ENCODE measurements around the gene ARID1B.

ARID1B gene

DNA sequence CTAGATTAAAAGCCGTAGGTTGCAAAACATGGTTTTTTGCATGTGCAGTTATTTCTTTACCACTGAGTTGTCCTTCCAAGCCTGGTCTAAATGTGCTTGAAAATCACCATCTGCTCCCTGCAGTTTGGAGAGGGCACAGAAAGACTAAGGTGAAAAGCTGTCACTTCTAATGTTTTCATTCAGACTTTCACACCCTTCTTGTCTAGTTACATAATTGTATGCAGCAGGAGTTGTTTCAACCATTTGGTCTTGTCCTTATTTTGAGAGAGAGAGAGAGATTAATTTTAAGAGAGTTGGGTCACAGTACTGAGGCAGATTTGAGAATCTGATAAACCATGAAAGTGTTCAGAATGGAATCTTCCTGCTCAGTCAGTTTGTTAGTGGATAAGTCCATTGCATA lies 82.5 kb downstream of the ARID1B start:
- no peak overlapping the region for H3K14ac ChIP-seq (ENCODE audit: low read length)
- no peak overlapping the region for H2AK5ac ChIP-seq (ENCODE audit: low read length)
- no peak overlapping the region for H3K23ac ChIP-seq (ENCODE audit: low read length)
- H4K8ac ChIP-seq (ENCODE audit: low read depth, low read length): no peak overlapping the region
- no peak overlapping the region for H2BK5ac ChIP-seq (ENCODE audit: low read depth, low read length, poor library complexity)
- H3K36me3 ChIP-seq (ENCODE audit: control insufficient read depth in 1 of 2, insufficient read depth in 2 of 2, low read length in 2 of 2): no peaks in the 10 kb centered on the region
- H3K27me3 ChIP-seq (ENCODE audit: insufficient read depth, low read length): no peaks in the 10 kb centered on the region
- H4K12ac ChIP-seq (ENCODE audit: low read depth, low read length): no peak overlapping the region
- no peak overlapping the region for H2AFZ ChIP-seq (ENCODE audit: insufficient read depth, low read length, poor library complexity)
- no peak overlapping the region for H2BK120ac ChIP-seq (ENCODE audit: insufficient read depth, low read length, poor library complexity)
- no peaks in the 10 kb centered on the region for H3K9me3 ChIP-seq (ENCODE audit: insufficient read depth, low read depth, low read length)
- no peak overlapping the region for H3K4me2 ChIP-seq (ENCODE audit: low read length)
- WGBS (ENCODE audit: extremely low coverage, insufficient coverage, insufficient read length): no CpG with 5 or more reads among the region's 1 CpG
- no peak overlapping the region for H3K18ac ChIP-seq (ENCODE audit: low read length)
- H3K4ac ChIP-seq (ENCODE audit: low read depth, low read length): no peak overlapping the region
- no peaks in the 10 kb centered on the region for H3K4me1 ChIP-seq (ENCODE audit: control insufficient read depth in 1 of 2, insufficient read depth in 2 of 2, low read length in 2 of 2)
- H3K79me2 ChIP-seq (ENCODE audit: control insufficient read depth, insufficient read depth, low read length, poor library complexity): peaks cover 2% of the 10 kb centered on the region
- H3K4me3 ChIP-seq (ENCODE audit: low read depth, low read length): no peak overlapping the region
- H3K27ac ChIP-seq (ENCODE audit: low read depth, low read length): no peak overlapping the region
- no peak overlapping the region for H3K9ac ChIP-seq (ENCODE audit: low read length)
- H4K91ac ChIP-seq (ENCODE audit: low read depth, low read length): no peak overlapping the region
- no peaks in the 10 kb centered on the region for H3K79me1 ChIP-seq (ENCODE audit: low read length)
- no peak for DNase-seq
- H2BK12ac ChIP-seq (ENCODE audit: low read length): no peak overlapping the region

DNA sequence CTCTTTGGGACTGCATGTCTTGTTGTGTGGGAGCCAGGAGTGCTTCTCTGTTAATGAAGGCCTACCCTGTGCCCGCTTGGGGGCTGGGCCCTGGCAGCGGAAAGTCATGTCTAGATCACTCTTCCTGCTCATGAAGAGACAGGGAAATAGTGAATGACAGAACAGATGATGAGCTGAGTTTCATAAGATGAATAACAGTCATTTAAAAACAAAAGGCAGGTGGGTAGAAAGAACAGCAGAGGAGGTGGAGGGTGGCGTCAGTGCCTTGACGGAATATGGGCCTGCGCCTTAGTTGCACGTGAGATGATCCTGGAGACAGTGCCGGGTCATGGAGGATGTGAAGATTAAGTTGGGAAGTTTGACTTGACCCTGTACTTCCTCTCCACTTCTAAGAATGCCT lies 85.5 kb downstream of the ARID1B start:
- no CpG with 5 or more reads among the region's 7 CpGs for WGBS (ENCODE audit: extremely low coverage, insufficient coverage, insufficient read length)
- H3K4me1 ChIP-seq (ENCODE audit: control insufficient read depth in 1 of 2, insufficient read depth in 2 of 2, low read length in 2 of 2): peaks cover 0 to 2% of the 10 kb centered on the region in 2 experiments
- H3K23ac ChIP-seq (ENCODE audit: low read length): no peak overlapping the region
- no peak overlapping the region for H3K27ac ChIP-seq (ENCODE audit: low read depth, low read length)
- no peak overlapping the region for H2AK5ac ChIP-seq (ENCODE audit: low read length)
- no peak overlapping the region for H3K4me3 ChIP-seq (ENCODE audit: low read depth, low read length)
- no peak overlapping the region for H3K9ac ChIP-seq (ENCODE audit: low read length)
- no peaks in the 10 kb centered on the region for H3K9me3 ChIP-seq (ENCODE audit: insufficient read depth, low read depth, low read length)
- no peak overlapping the region for H3K14ac ChIP-seq (ENCODE audit: low read length)
- H4K8ac ChIP-seq (ENCODE audit: low read depth, low read length): no peak overlapping the region
- no peak overlapping the region for H2BK12ac ChIP-seq (ENCODE audit: low read length)
- no peak for DNase-seq
- no peak overlapping the region for H2BK5ac ChIP-seq (ENCODE audit: low read depth, low read length, poor library complexity)
- no peaks in the 10 kb centered on the region for H3K36me3 ChIP-seq (ENCODE audit: control insufficient read depth in 1 of 2, insufficient read depth in 2 of 2, low read length in 2 of 2)
- no peak overlapping the region for H4K91ac ChIP-seq (ENCODE audit: low read depth, low read length)
- no peaks in the 10 kb centered on the region for H3K79me1 ChIP-seq (ENCODE audit: low read length)
- H3K4ac ChIP-seq (ENCODE audit: low read depth, low read length): peak overlapping the region; percentile 10
- H3K4me2 ChIP-seq (ENCODE audit: low read length): no peak overlapping the region
- no peak overlapping the region for H2BK120ac ChIP-seq (ENCODE audit: insufficient read depth, low read length, poor library complexity)
- H3K18ac ChIP-seq (ENCODE audit: low read length): no peak overlapping the region
- H2AFZ ChIP-seq (ENCODE audit: insufficient read depth, low read length, poor library complexity): no peak overlapping the region
- H4K12ac ChIP-seq (ENCODE audit: low read depth, low read length): no peak overlapping the region
- peaks cover 4% of the 10 kb centered on the region for H3K79me2 ChIP-seq (ENCODE audit: control insufficient read depth, insufficient read depth, low read length, poor library complexity)
- no peaks in the 10 kb centered on the region for H3K27me3 ChIP-seq (ENCODE audit: insufficient read depth, low read length)

GRCh38 chr6:156863504-156863903 lies 86.3 kb downstream of the ARID1B start:
- Histone ChIP-seq H4K12ac (ENCODE audit: low read depth, low read length) (no peak overlapping the region), H3K18ac (ENCODE audit: low read length) (no peak overlapping the region), H3K14ac (ENCODE audit: low read length) (no peak overlapping the region), H3K79me1 (ENCODE audit: low read length) (no peaks in the 10 kb centered on the region), H2BK12ac (ENCODE audit: low read length) (no peak overlapping the region), H3K4me3 (ENCODE audit: low read depth, low read length) (no peak overlapping the region), H2AK5ac (ENCODE audit: low read length) (no peak overlapping the region), H3K79me2 (ENCODE audit: control insufficient read depth, insufficient read depth, low read length, poor library complexity) (peaks cover 6% of the 10 kb centered on the region), H3K23ac (ENCODE audit: low read length) (no peak overlapping the region), H3K9ac (ENCODE audit: low read length) (no peak overlapping the region), H3K27ac (ENCODE audit: low read depth, low read length) (no peak overlapping the region), H3K4ac (ENCODE audit: low read depth, low read length) (no peak overlapping the region), H3K27me3 (ENCODE audit: insufficient read depth, low read length) (no peaks in the 10 kb centered on the region), H4K8ac (ENCODE audit: low read depth, low read length) (no peak overlapping the region), H3K4me2 (ENCODE audit: low read length) (no peak overlapping the region), H2AFZ (ENCODE audit: insufficient read depth, low read length, poor library complexity) (no peak overlapping the region), H3K36me3 (ENCODE audit: control insufficient read depth in 1 of 2, insufficient read depth in 2 of 2, low read length in 2 of 2) (no peaks in the 10 kb centered on the region), H4K91ac (ENCODE audit: low read depth, low read length) (no peak overlapping the region), H2BK5ac (ENCODE audit: low read depth, low read length, poor library complexity) (no peak overlapping the region), H2BK120ac (ENCODE audit: insufficient read depth, low read length, poor library complexity) (no peak overlapping the region), H3K9me3 (ENCODE audit: insufficient read depth, low read depth, low read length) (no peaks in the 10 kb centered on the region), H3K4me1 (ENCODE audit: control insufficient read depth in 1 of 2, insufficient read depth in 2 of 2, low read length in 2 of 2) (peaks cover 0 to 2% of the 10 kb centered on the region in 2 experiments)
- no peak for DNase-seq

DNA sequence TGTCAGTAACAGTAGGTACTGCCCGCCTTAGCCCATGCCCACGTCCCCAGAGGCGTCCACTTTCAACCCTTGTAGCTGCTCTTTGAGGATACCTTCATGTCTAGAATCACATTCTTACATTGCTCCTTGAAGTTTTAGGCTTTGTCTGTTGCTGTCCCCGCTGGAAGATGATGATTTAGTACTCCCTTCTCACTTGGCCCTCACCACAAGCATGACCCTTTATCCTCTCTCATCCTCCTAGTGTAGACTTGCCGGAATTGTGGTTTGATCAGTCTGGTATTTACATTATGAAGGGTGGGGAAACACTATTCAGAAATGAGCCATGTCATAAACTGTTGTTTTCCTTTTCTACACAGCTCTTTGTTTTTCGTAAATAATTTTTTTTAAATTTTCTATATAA lies 87.4 kb downstream of the ARID1B start:
- H3K4ac ChIP-seq (ENCODE audit: low read depth, low read length): no peak overlapping the region
- H3K4me2 ChIP-seq (ENCODE audit: low read length): no peak overlapping the region
- no CpG with 5 or more reads among the region's 6 CpGs for WGBS (ENCODE audit: extremely low coverage, insufficient coverage, insufficient read length)

More for the DNA sequence above, 87.4 kb downstream of the ARID1B start:
- H3K79me2 ChIP-seq (ENCODE audit: control insufficient read depth, insufficient read depth, low read length, poor library complexity): peaks cover 6% of the 10 kb centered on the region
- no peak overlapping the region for H2BK12ac ChIP-seq (ENCODE audit: low read length)
- no peak overlapping the region for H2AK5ac ChIP-seq (ENCODE audit: low read length)
- H2AFZ ChIP-seq (ENCODE audit: insufficient read depth, low read length, poor library complexity): no peak overlapping the region
- H3K27ac ChIP-seq (ENCODE audit: low read depth, low read length): no peak overlapping the region
- no peak overlapping the region for H3K9ac ChIP-seq (ENCODE audit: low read length)
- no peak overlapping the region for H4K8ac ChIP-seq (ENCODE audit: low read depth, low read length)
- no peak overlapping the region for H4K12ac ChIP-seq (ENCODE audit: low read depth, low read length)
- no peak overlapping the region for H3K14ac ChIP-seq (ENCODE audit: low read length)
- H2BK120ac ChIP-seq (ENCODE audit: insufficient read depth, low read length, poor library complexity): no peak overlapping the region
- H2BK5ac ChIP-seq (ENCODE audit: low read depth, low read length, poor library complexity): no peak overlapping the region
- no peak overlapping the region for H3K18ac ChIP-seq (ENCODE audit: low read length)
- no peak for DNase-seq
- H3K36me3 ChIP-seq (ENCODE audit: control insufficient read depth in 1 of 2, insufficient read depth in 2 of 2, low read length in 2 of 2): no peaks in the 10 kb centered on the region
- H3K27me3 ChIP-seq (ENCODE audit: insufficient read depth, low read length): no peaks in the 10 kb centered on the region
- H3K9me3 ChIP-seq (ENCODE audit: insufficient read depth, low read depth, low read length): no peaks in the 10 kb centered on the region
- no peaks in the 10 kb centered on the region for H3K79me1 ChIP-seq (ENCODE audit: low read length)
- H3K4me3 ChIP-seq (ENCODE audit: low read depth, low read length): no peak overlapping the region
- no peak overlapping the region for H4K91ac ChIP-seq (ENCODE audit: low read depth, low read length)
- H3K4me1 ChIP-seq (ENCODE audit: control insufficient read depth in 1 of 2, insufficient read depth in 2 of 2, low read length in 2 of 2): peaks cover 0 to 2% of the 10 kb centered on the region in 2 experiments
- no peak overlapping the region for H3K23ac ChIP-seq (ENCODE audit: low read length)

Data from trophoblast cell (in vitro differentiated cells and primary cell).